ENCODE data around the gene KLHL8. TPM values are rescaled to one million over a fixed set of nuclear protein-coding genes. Genes with fewer than 3 reads are reported as not detected.

The KLHL8 gene
- total RNA-seq, 2 experiments from 2014 or later: 6.3 to 7.0 TPM

DNA sequence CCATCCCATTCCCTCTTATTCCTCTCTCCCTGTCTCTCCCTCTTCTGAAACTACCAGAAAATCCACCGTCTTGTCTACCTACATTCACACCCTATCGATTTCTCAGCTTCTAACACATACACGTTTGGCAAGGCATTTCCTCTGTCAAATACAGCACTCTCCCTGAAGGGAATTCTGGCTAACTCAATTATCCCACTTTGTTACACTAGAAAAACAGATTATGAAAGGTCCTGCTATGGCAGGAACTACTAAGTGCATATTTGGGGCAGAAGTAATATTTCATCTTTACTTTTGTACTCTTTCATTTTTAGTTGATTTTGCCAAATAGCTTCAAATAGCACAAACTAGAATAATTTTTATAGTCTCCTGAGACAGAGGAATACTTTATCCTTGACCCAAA lies 46.6 kb upstream of the KLHL8 start:
- peaks cover 2 to 5% of the 10 kb centered on the region in 2 experiments for H3K27me3 ChIP-seq (ENCODE audit: control insufficient read depth in 1 of 2, insufficient read depth in 2 of 2, low read length in 2 of 2)
- intact Hi-C loops (cut with DNase I, micrococcal nuclease): no loop called here
- no peak overlapping the region for H3K27ac Mint-ChIP-seq
- no peaks in the 10 kb centered on the region for H3K4me1 ChIP-seq (ENCODE audit: insufficient read depth, low read length)
- ChIA-PET CTCF (no interaction called here), POLR2A (no interaction called here)
- no peaks in the 10 kb centered on the region for H3K9me3 Mint-ChIP-seq
- H3K4me3 Mint-ChIP-seq: no peak overlapping the region
- H3K4me3 ChIP-seq (ENCODE audit: low read length): no peak overlapping the region
- H3K27ac ChIP-seq (ENCODE audit: low read depth in 1 of 2, low read length in 2 of 2): no peak overlapping the region
- H3K27me3 Mint-ChIP-seq: peaks cover 2% of the 10 kb centered on the region
- TF ChIP-seq, protein P1, sequence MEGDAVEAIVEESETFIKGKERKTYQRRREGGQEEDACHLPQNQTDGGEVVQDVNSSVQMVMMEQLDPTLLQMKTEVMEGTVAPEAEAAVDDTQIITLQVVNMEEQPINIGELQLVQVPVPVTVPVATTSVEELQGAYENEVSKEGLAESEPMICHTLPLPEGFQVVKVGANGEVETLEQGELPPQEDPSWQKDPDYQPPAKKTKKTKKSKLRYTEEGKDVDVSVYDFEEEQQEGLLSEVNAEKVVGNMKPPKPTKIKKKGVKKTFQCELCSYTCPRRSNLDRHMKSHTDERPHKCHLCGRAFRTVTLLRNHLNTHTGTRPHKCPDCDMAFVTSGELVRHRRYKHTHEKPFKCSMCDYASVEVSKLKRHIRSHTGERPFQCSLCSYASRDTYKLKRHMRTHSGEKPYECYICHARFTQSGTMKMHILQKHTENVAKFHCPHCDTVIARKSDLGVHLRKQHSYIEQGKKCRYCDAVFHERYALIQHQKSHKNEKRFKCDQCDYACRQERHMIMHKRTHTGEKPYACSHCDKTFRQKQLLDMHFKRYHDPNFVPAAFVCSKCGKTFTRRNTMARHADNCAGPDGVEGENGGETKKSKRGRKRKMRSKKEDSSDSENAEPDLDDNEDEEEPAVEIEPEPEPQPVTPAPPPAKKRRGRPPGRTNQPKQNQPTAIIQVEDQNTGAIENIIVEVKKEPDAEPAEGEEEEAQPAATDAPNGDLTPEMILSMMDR (IDR thresholded peaks at IDR 0.05): no peak
- peaks cover 0 to 5% of the 10 kb centered on the region in 2 experiments for H3K9me3 ChIP-seq (ENCODE audit: control insufficient read depth in 1 of 2, insufficient read depth in 1 of 2, low read length in 2 of 2)
- no peaks in the 10 kb centered on the region for H3K36me3 Mint-ChIP-seq (ENCODE audit: low read depth)
- H3K4me1 Mint-ChIP-seq (ENCODE audit: low read depth): no peaks in the 10 kb centered on the region
- H3K36me3 ChIP-seq (ENCODE audit: insufficient read depth, low read length): no peaks in the 10 kb centered on the region
- ATAC-seq (ENCODE audit: poor library complexity) (no peak), DNase-seq (no peak)

DNA sequence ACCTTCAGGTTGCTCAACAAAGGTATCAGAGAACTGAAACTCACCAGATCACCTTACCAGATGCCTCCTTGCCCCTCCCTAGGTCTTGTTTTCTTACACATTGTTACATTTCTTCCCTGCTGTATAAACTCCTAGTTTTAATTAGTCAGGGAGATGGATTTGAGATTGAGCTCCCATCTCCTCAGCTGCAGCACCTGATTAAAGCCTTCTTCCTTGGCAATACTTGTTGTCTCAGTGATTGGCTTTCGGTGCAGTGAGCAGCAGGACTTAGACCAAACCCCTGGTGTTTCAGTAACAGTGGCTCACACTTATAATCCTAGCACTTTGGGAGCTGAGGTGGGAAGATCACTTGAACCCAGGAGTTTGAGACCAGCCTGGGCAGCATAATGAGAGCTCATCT lies 42.5 kb upstream of the KLHL8 start:
- no peaks in the 10 kb centered on the region for H3K9me3 Mint-ChIP-seq
- H3K4me3 Mint-ChIP-seq: no peak overlapping the region
- TF ChIP-seq, protein P1 (IDR thresholded peaks at IDR 0.05): no peak
- no peak overlapping the region for H3K27ac Mint-ChIP-seq
- no peaks in the 10 kb centered on the region for H3K36me3 Mint-ChIP-seq (ENCODE audit: low read depth)
- Histone ChIP-seq H3K36me3 (ENCODE audit: insufficient read depth, low read length) (no peaks in the 10 kb centered on the region), H3K27ac (ENCODE audit: low read depth in 1 of 2, low read length in 2 of 2) (no peak overlapping the region), H3K27me3 (ENCODE audit: control insufficient read depth in 1 of 2, insufficient read depth in 2 of 2, low read length in 2 of 2) (peaks cover 0 to 2% of the 10 kb centered on the region in 2 experiments), H3K9me3 (ENCODE audit: control insufficient read depth in 1 of 2, insufficient read depth in 1 of 2, low read length in 2 of 2) (peaks cover 0 to 5% of the 10 kb centered on the region in 2 experiments), H3K4me3 (ENCODE audit: low read length) (no peak overlapping the region), H3K4me1 (ENCODE audit: insufficient read depth, low read length) (no peaks in the 10 kb centered on the region)
- POLR2A ChIA-PET: no interaction called here
- peaks cover 6% of the 10 kb centered on the region for H3K27me3 Mint-ChIP-seq
- no peaks in the 10 kb centered on the region for H3K4me1 Mint-ChIP-seq (ENCODE audit: low read depth)
- ATAC-seq (ENCODE audit: poor library complexity) (no peak), DNase-seq (no peak)
- CTCF ChIA-PET: no interaction called here
- intact Hi-C loops (cut with DNase I, micrococcal nuclease): no loop called here

DNA sequence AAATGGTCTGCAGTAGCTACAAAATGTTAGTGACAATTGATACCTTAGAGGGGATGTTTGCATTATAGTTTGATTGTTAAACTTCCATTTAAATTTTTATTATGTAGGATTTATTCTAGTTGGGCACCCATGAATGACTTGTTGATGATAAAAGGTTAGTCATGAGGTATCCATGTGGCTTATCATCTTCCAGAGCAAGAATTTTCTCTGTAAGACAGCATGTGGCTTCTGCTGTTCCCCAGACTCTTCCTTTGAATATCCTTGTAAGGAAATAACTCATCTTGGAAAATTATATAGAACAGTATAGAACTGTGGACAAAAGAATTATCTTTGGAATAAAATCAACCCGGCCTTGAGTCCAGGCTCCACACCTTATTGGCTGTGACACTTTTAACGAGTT lies 40.1 kb upstream of the KLHL8 start:
- peaks cover 5 to 6% of the 10 kb centered on the region in 2 experiments for H3K9me3 ChIP-seq (ENCODE audit: control insufficient read depth in 1 of 2, insufficient read depth in 1 of 2, low read length in 2 of 2)
- DNase-seq (no peak), ATAC-seq (ENCODE audit: poor library complexity) (no peak)
- H3K27me3 ChIP-seq (ENCODE audit: control insufficient read depth in 1 of 2, insufficient read depth in 2 of 2, low read length in 2 of 2): peaks cover 0 to 5% of the 10 kb centered on the region in 2 experiments
- TF ChIP-seq, protein P1 (IDR thresholded peaks at IDR 0.05): no peak
- H3K27ac ChIP-seq (ENCODE audit: low read depth in 1 of 2, low read length in 2 of 2): no peak overlapping the region
- Mint-ChIP-seq H3K9me3 (peaks cover 4% of the 10 kb centered on the region), H3K36me3 (ENCODE audit: low read depth) (no peaks in the 10 kb centered on the region), H3K27ac (no peak overlapping the region), H3K27me3 (peaks cover 6% of the 10 kb centered on the region), H3K4me1 (ENCODE audit: low read depth) (no peaks in the 10 kb centered on the region), H3K4me3 (no peak overlapping the region)
- no peaks in the 10 kb centered on the region for H3K4me1 ChIP-seq (ENCODE audit: insufficient read depth, low read length)
- POLR2A ChIA-PET: no interaction called here
- no peak overlapping the region for H3K4me3 ChIP-seq (ENCODE audit: low read length)
- CTCF ChIA-PET: no interaction called here
- no peaks in the 10 kb centered on the region for H3K36me3 ChIP-seq (ENCODE audit: insufficient read depth, low read length)
- intact Hi-C loops (cut with DNase I, micrococcal nuclease): no loop called here
